Psoas muscle (tissue), 8 donors: ENCODE results near the gene LDB1. TPM values are rescaled to one million over a fixed set of nuclear protein-coding genes. Genes with fewer than 3 reads are reported as not detected.

Source experiments
- ATAC-seq, 4 donors: fragments of 200-7000 bp; cut with Tn5 transposase; one replicate each; pipeline ENCODE4 v1.9.1; 2020; ENCODE audit warnings: moderate library complexity in 3 of 4, mild to moderate bottlenecking in 2 of 4
- DNase-seq, 2 donors: peaks; one replicate each; pipeline ENCODE4 v3.0.0-alpha.2; 2020
- H3K27ac ChIP-seq: fragments of 200-600 bp; one replicate; pipeline ENCODE4 v1.8.0; 2022
- H3K27me3 ChIP-seq, 3 donors: fragments of 200-600 bp in 1 of 3; one replicate each; pipeline versions ENCODE4 v1.6.1 to v1.8.0; 2013 to 2022; ENCODE audit warnings: low read length in 2 of 3, mild to moderate bottlenecking in 2 of 3, moderate library complexity in 1 of 3; ENCODE audit not compliant: insufficient read depth in 3 of 3
- H3K36me3 ChIP-seq, 2 donors: fragments of 200-600 bp in 1 of 2; one replicate each; pipeline versions ENCODE4 v1.6.1 to v1.8.0; 2013 to 2022; ENCODE audit warnings: low read depth in 1 of 2, mild to moderate bottlenecking in 1 of 2, moderate library complexity in 1 of 2; ENCODE audit not compliant: insufficient read depth in 1 of 2
- H3K4me1 ChIP-seq: fragments of 200-600 bp; one replicate; pipeline ENCODE4 v1.8.0; 2022
- H3K4me3 ChIP-seq: fragments of 200-600 bp; one replicate; pipeline ENCODE4 v1.8.0; 2022; ENCODE audit warnings: mild to moderate bottlenecking
- H3K9me3 ChIP-seq: fragments of 200-600 bp; one replicate; pipeline ENCODE4 v1.8.0; 2022
- WGBS, 3 donors: extraction: QIAGEN DNeasy Blood & Tissue Kit; methylation state at CpG; one replicate each; pipeline versions ENCODE4 v1.1.6 to v1.1.7; 2013; 5-methylcytosine and 5-hydroxymethylcytosine counted together
- intact Hi-C, 2 donors: fragments of 100-400 bp; cut with DNase I; formaldehyde crosslinking; loops; one replicate each; pipeline versions ENCODE4 v1.11.0 to v1.14.2; 2022
- polyA plus RNA-seq, 3 donors: library from polyadenylated mRNA; stranded (reverse); fragments of 200-250 nt; gene quantifications; one replicate each; pipeline ENCODE4 v1.2.3, GENCODE V29; 2013
- total RNA-seq, 4 donors: library from RNA; stranded (reverse); fragmentation: NEBNext Ultra II Directional in 2 of 4; extraction: Animal tissue kit (Norgen Biotek cat#: 25700) in 2 of 4; gene quantifications; one replicate each; pipeline versions ENCODE4 v1.2.1 to v1.2.4, GENCODE V29; 2021 to 2023
- TF ChIP-seq, protein P1 (sequence below): fragments of 200-600 bp; IDR thresholded peaks from one replicate; pipeline ENCODE4 v1.8.0; 2022; ENCODE audit warnings: antibody characterized with exemption
- donor health status: healthy with polysubstance abuse.
- donor health status: DM: no; HTN: no; CAD: no; lungs with moderate emphysema.
- donor health status: Bipolar disorder and iron deficiency.
- donor health status: healthy.
- donor health status: DM: yes; HTN: yes; CAD: no.
- donor health status: DM: no; HTN: no; CAD: no.
- donor health status: DM: no; HTN: no; CAD: no.
- donor health status: DM: yes; HTN: yes; CAD: no.

LDB1 gene
- total and polyA plus RNA-seq, 7 donors = 13.9 to 29.8 (median 24.7) TPM

DNA sequence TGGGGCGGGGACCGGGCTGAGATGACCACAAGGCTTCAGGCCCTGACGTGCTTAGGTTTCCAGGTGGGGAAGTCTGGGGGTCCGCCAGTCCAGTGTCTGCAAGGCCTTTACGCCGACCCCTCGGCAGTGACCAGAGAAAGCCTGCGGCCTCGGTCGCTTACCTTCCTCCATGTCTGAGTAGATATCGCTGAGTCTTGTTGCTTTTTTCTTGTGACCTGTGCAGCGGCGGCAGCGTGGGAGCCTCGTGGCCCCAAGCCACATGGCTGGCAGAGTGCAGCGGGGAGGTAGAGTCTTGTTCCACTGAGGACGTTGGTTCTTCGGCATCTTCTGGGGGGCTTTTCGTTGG lies 32.4 kb upstream of the LDB1 start:
- 0% methylated on average over 19 of the region's 19 CpGs for WGBS, 3 donors
- peaks cover 15% of the 10 kb centered on the region for H3K4me1 ChIP-seq
- H3K27ac ChIP-seq = peak overlapping the region; percentile 95
- TF ChIP-seq, protein P1, sequence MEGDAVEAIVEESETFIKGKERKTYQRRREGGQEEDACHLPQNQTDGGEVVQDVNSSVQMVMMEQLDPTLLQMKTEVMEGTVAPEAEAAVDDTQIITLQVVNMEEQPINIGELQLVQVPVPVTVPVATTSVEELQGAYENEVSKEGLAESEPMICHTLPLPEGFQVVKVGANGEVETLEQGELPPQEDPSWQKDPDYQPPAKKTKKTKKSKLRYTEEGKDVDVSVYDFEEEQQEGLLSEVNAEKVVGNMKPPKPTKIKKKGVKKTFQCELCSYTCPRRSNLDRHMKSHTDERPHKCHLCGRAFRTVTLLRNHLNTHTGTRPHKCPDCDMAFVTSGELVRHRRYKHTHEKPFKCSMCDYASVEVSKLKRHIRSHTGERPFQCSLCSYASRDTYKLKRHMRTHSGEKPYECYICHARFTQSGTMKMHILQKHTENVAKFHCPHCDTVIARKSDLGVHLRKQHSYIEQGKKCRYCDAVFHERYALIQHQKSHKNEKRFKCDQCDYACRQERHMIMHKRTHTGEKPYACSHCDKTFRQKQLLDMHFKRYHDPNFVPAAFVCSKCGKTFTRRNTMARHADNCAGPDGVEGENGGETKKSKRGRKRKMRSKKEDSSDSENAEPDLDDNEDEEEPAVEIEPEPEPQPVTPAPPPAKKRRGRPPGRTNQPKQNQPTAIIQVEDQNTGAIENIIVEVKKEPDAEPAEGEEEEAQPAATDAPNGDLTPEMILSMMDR = no peak
- ATAC-seq (peak; percentile 7 to 49 (median 24)), DNase-seq (no peak)
- intact Hi-C loops = loop anchor here (5.0 kb wide), 2 partner anchors 335 to 350 kb away; partner anchors contain the start of genes ACTR1A (in 1 of the 2), OGA (in 1 of the 2) and SUFU (in 1 of the 2)
- H3K27me3 ChIP-seq = no peaks in the 10 kb centered on the region
- H3K9me3 ChIP-seq = no peaks in the 10 kb centered on the region
- peaks cover 7 to 69% of the 10 kb centered on the region in 2 donors for H3K36me3 ChIP-seq
- peak overlapping the region; percentile 82 for H3K4me3 ChIP-seq

DNA sequence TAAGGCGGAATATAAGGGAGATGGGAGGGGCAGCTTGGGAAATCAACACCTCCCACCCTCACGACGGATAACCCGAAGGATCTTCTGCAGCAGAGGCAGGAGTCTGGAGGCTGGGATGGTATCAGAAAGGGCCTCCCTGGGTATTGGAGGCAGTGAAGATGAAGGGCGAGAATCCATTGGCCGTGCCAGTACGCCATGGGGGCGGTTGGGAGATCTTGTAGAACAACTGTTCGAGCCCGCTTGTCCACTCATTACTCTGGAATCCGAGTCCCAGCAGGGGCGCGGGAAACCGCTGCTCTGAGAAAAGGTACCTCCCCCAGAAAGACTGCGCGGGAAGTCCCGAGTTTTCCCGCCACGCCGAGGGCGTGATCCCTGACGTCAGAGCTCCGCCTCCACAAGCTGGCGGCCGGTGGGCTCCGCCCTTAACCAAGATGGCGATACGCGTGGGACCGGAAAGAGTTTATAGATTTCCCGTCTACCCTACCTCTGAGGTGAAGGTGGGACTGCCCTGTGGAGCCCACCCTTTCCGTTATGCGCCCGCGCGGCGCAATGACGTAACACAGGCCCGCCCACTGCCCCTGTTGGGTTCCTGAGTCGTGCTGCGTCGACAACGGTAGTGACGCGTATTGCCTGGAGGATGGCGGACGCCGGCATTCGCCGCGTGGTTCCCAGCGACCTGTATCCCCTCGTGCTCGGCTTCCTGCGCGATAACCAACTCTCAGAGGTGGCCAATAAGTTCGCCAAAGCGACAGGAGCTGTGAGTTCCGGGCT lies 31.8 kb upstream of the LDB1 start, which contains the start of gene NOLC1:
Gene NOLC1 (plus strand): TSS at position 616 of the 771 bp plus-strand sequence. CDS start 22 bp downstream, at position 638.
- WGBS, 3 donors = 3 to 4% (median 3%) methylated on average over 59 of the region's 59 CpGs
- no peaks in the 10 kb centered on the region for H3K9me3 ChIP-seq
- intact Hi-C loops = loop anchor here (2.0 to 5.0 kb wide), 3 partner anchors 17 to 350 kb away; partner anchors contain the start of genes ACTR1A (in 1 of the 2), OGA (in 1 of the 2) and SUFU (in 1 of the 2)
- TF ChIP-seq, protein P1 = no peak
- H3K27ac ChIP-seq = peak within 1 kb of the TSS; percentile 95
- H3K36me3 ChIP-seq = peaks cover 3 to 69% of the 10 kb centered on the region in 2 donors
- ATAC-seq = peak; percentile 96 to 98 (median 96)
- H3K4me1 ChIP-seq = peaks cover 15% of the 10 kb centered on the region
- peak within 1 kb of the TSS; percentile 82 for H3K4me3 ChIP-seq
- H3K27me3 ChIP-seq = no peaks in the 10 kb centered on the region
- peak; percentile 98 to 99 for DNase-seq

DNA sequence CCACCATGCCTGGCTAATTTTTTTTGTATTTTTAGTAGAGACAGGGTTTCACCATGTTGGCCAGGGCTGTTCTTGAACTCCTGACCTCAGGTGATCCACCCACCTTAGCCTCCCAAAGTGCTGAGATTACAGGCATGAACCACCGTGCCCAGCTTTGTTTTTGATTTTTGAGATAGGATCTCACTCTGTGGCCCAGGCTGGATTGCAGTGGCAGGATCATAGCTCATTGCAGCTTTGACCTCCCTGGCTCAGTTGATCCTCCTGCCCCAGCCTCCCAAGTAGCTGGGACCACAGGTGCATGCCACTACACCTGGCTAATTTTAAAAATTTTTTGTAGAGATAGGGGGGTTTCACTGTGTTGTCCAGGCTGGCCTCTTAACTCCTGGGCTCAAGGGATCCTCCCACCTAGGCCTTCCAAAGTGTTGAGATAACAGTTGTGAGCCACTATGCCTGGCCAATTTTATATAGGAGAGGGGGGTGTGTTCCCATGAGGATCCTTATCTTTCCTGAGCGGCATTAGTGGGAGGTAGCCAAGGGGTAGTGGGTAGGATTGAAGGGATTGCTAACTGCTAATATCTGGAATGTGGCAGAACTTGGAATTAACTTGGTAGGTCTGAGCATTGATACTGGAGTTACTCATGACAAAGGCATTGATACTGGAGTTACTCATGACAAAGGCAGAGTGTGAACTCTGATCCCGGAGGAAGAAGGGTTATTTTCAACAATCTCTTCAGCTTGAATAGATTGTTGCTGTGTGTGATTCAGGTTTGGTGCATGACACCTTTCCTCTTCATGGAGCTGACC lies 31.0 kb upstream of the LDB1 start:
- peak in 1 of 4 donors; percentile 2 for ATAC-seq
- intact Hi-C loops = loop anchor here (2.0 to 5.0 kb wide), 3 partner anchors 16 to 351 kb away; partner anchors contain the start of genes ACTR1A (in 1 of the 2), OGA (in 1 of the 2) and SUFU (in 1 of the 2)
- H3K36me3 ChIP-seq = peaks cover 3 to 67% of the 10 kb centered on the region in 2 donors

DNA sequence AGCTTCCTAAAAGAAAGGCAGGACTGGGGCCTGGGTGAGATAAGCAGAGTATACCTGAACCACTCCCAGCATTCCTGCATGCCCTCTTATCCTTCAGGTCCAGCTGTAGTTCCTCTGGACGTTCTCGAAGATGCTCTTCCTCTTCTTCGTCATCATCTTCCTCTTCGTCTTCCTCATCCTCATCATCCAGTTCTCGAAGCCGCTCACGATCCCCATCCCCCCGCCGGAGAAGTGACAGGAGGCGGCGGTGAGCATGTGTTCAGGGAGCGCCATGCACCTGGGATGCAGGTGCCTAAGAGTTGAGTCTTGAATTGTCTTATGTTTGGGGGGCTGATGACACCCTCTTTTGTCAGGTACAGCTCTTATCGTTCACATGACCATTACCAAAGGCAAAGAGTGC lies 28.1 kb upstream of the LDB1 start:
- H3K9me3 ChIP-seq = no peaks in the 10 kb centered on the region
- TF ChIP-seq, protein P1 = no peak
- no peak for DNase-seq
- intact Hi-C loops = no loop called here
- ATAC-seq = no peak
- H3K27ac ChIP-seq = no peak overlapping the region
- peaks cover 3 to 73% of the 10 kb centered on the region in 2 donors for H3K36me3 ChIP-seq
- H3K4me1 ChIP-seq = peaks cover 6% of the 10 kb centered on the region
- 93 to 94% (median 94%) methylated on average over 13 of the region's 13 CpGs for WGBS, 3 donors
- H3K4me3 ChIP-seq = no peak overlapping the region
- no peaks in the 10 kb centered on the region for H3K27me3 ChIP-seq

More for the DNA sequence above, 31.0 kb upstream of the LDB1 start:
- Histone ChIP-seq H3K27me3 (no peaks in the 10 kb centered on the region), H3K4me3 (peak overlapping the region; percentile 82), H3K4me1 (peaks cover 15% of the 10 kb centered on the region), H3K9me3 (no peaks in the 10 kb centered on the region), H3K27ac (peak overlapping the region; percentile 95)
- WGBS, 3 donors = 81 to 84% (median 82%) methylated on average over 3 of the region's 3 CpGs
- TF ChIP-seq, protein P1 = no peak
- DNase-seq = no peak
